Caki2 (cell line): ENCODE data around the gene TFAP2C. TPM values are rescaled to one million over a fixed set of nuclear protein-coding genes. Genes with fewer than 3 reads are reported as not detected.

Experiments used
- DNase-seq: peaks from one replicate; pipeline ENCODE4 v3.0.0-alpha.2; 2015; ENCODE audit warnings: low read depth
- in situ Hi-C: cut with HindIII; loops from 2 replicates; pipeline ENCODE4 v1.10.0; 2016; ENCODE audit warnings: low sequenced_read_pairs, low pct_unique_long_range_greater_than_20kb, mixed read lengths
- total RNA-seq: library from RNA; depleted of rRNA; stranded (reverse); fragments of >200 nt; shearing (Covaris generic); gene quantifications from 2 replicates; pipeline ENCODE4 v1.2.3, GENCODE V29; 2014; ENCODE audit warnings: low replicate concordance; rRNA removed

TFAP2C gene
- 7.6 and 13.0 TPM in 2 replicates for total RNA-seq

- in situ Hi-C loops = no loop called here
- peak; percentile 85 for DNase-seq
Observed at GRCh38 chr20:56628873-56629463, at the start of gene TFAP2C. TFAP2C (plus strand) TSS chr20:56629306; CDS start chr20:56629545, 239 bp downstream.

GRCh38 chr20:56580226-56580625, 48.9 kb upstream of the TFAP2C start:
- in situ Hi-C loops = no loop called here
- DNase-seq = no peak

GRCh38 chr20:56581701-56582100, 47.4 kb upstream of the TFAP2C start:
- no peak for DNase-seq
- in situ Hi-C loops = no loop called here

- DNase-seq = no peak
- in situ Hi-C loops = no loop called here
Observed at GRCh38 chr20:56582542-56582941, 46.6 kb upstream of the TFAP2C start.

GRCh38 chr20:56584916-56585315, 44.2 kb upstream of the TFAP2C start:
- no peak for DNase-seq
- in situ Hi-C loops = no loop called here

DNA sequence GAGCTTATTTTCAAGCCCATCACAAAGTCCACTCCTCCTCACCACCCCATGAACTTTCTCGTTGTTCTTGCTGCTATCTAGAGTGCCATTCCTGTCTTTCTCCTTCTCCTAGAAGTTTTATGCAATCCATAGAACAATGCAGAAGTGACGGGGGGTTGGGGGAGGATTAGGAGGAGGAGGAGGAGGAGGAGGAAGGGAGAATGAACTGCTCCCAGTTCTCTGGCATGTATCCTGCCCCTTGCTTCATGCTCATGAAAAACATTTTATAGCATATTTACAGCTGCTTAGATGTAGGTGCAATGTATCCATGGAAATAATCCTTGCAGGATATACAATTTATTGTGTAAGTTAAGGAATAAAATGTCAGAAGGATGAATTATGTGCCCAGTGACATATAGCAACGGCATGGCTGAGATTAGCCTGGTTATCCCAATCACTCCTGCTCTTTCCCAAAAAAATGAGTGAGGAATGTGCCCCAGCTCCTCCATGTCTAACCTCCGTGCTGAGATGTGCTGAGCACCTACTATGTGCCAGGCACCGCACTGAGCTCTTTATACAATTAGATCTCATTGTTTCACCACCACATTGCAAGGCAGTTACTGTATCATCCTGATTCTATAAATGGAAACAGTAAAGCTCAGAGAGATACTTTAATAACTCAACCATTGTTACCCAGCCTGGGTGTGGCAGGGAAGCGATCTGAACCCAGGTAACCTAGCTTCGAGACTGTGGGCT, 41.6 kb upstream of the TFAP2C start:
- in situ Hi-C loops = no loop called here
- DNase-seq = peak; percentile 41

- in situ Hi-C loops = no loop called here
- no peak for DNase-seq
Observed at GRCh38 chr20:56588996-56589395, 40.1 kb upstream of the TFAP2C start.

DNA sequence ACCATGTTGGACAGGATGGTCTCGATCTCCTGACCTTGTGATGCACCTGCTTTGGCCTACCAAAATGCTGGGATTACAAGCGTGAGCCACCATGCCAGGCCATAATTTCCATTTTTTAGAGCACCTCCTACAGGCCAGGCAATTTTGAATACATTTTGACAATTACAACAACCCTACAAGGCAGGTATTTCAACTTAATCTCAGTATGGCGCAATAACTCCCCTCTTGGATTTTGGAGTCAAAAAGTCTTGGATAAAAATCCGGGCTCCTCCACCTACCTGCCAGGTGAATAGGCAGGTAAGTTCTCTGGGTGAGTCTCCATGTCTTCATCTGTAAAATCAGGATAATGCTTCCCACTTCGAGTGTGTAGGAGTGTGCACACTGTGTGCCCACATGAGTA, 39.5 kb upstream of the TFAP2C start:
- no peak for DNase-seq
- in situ Hi-C loops = no loop called here

DNA sequence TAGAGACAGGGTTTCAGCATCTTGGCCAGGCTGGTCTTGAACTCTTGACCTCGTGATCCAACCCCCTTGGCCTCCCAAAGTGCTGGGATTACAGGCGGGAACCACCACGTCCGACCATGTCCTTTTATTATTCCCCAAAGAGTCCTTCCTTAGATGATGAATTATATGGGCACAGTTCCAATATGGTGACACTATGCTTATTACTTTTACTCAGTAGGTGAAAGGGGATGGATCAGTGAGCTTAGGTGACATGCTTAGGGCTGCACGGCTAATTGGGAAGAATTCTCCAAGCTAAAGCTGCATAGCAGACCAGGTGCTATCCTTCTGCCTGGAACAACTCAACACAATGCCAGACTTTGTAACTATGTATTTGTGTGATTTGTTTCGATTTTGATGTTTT, 38.2 kb upstream of the TFAP2C start:
- in situ Hi-C loops = no loop called here
- peak; percentile 36 for DNase-seq

DNA sequence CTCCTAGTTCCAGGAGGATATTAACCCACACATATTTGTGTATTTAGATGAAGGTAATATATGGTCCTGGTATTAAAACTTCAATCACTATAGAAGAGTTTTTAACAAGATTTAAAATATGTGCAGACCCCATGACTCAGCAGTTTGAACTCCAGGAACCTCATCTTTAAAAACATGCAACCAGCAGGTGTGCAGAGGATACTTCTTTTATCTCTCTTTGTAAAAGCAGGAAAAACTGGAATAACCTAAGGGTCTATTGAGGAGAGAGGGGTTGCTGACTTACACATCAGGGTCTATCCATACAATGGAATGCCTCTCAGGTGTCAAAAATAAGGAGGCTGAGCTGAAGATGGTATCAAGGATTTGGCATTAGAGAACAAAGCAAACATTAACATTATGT, 36.9 kb upstream of the TFAP2C start:
- in situ Hi-C loops = no loop called here
- no peak for DNase-seq

GRCh38 chr20:56592817-56593216, 36.3 kb upstream of the TFAP2C start:
- in situ Hi-C loops = no loop called here
- no peak for DNase-seq

GRCh38 chr20:56595746-56596475, 33.2 kb upstream of the TFAP2C start:
- no peak for DNase-seq
- in situ Hi-C loops = no loop called here

DNA sequence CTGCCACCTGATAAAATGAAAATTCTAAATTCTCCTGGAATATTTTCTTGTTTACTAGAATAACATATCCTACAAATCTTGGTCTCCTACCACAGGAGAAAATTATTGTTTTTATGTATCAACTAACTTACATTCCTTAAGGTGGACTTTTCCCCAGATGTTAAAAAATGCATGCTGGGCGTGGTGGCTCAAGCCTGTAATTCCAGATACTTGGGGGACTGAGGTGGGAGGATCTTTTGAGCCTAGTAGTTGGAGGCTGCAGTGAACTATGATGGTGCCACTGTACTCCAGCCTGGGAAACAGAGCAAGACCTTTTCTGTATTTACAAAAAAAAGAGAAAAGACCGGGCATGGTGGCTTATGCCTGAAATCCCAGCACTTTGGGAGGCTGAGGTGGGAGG, 27.9 kb upstream of the TFAP2C start:
- in situ Hi-C loops = no loop called here
- no peak for DNase-seq

DNA sequence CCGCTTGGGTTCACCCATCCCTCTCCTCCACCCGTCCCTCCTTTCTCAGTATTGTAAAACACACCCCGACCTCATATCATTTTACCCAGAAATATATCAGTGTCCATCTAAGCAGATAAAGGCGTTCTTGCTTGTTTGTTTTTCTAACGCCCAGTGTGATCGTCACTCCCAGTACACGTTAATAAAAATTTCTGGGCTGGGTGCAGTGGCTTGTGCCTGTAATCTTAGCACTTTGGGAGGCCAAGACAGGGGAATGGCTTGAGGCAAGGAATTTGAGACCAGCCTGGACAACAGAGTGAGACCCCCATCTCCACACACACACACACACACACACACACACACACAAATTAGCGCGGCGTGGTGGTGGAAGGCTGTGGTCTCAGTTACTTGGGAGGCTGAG, 24.4 kb upstream of the TFAP2C start:
- DNase-seq = no peak
- in situ Hi-C loops = no loop called here

GRCh38 chr20:56605261-56605996, 23.7 kb upstream of the TFAP2C start:
- in situ Hi-C loops = no loop called here
- DNase-seq = no peak

GRCh38 chr20:56606174-56606945, 22.7 kb upstream of the TFAP2C start:
- peak; percentile 50 for DNase-seq

DNA sequence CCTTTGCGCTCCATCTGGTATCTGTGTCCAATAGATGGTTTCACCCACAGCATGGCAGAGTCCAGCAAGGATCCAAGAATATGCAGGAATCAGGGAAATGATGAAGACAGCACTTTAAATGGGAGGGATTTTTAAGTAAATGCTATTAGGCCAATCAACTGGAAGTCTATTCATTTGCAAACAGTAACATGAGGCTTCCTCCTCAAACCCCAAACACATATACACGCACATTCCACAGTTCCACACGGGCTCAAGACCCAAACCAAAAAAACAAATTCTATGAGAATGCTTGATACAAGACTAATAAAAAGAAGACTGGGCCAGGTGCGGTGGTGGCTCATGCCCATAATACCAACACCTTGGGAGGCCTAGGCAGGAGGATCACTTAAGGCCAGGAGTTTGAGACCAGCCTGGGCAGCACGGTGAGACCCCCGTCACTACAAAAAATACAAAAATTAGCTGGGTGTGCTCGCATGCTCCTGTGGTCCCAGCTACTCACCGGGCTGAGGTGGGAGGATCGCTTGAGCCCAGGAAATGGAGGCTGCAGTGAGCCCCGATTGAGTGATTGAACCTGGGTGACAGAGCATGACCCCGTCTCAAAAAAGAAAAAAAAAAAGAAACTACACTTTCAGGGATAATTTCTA, 21.9 kb upstream of the TFAP2C start:
- no peak for DNase-seq
- in situ Hi-C loops = no loop called here

More at GRCh38 chr20:56606174-56606945, 22.7 kb upstream of the TFAP2C start:
- in situ Hi-C loops = no loop called here

GRCh38 chr20:56608376-56608775, 20.7 kb upstream of the TFAP2C start:
- in situ Hi-C loops = no loop called here

More at GRCh38 chr20:56608376-56608775, 20.7 kb upstream of the TFAP2C start:
- no peak for DNase-seq
